Parathyroid adenoma (tissue), 2 donors: ENCODE results near the gene MFAP3.

Experiments
- H2AFZ ChIP-seq: fragments of 300-600 bp; sonication (generic); one replicate; pipeline ENCODE4 v1.7.0; 2017; ENCODE audit warnings: antibody characterized with exemption, mild to moderate bottlenecking
- H3K27ac ChIP-seq: fragments of 300-600 bp; sonication (generic); one replicate; pipeline ENCODE4 v1.7.0; 2017
- H3K27me3 ChIP-seq: fragments of 300-600 bp; sonication (generic); one replicate; pipeline ENCODE4 v1.7.0; 2017; ENCODE audit warnings: low read length; ENCODE audit not compliant: control insufficient read depth, insufficient read depth
- H3K36me3 ChIP-seq: fragments of 300-600 bp; sonication (generic); one replicate; pipeline ENCODE4 v1.7.0; 2017; ENCODE audit warnings: low read length; ENCODE audit not compliant: control insufficient read depth, insufficient read depth
- H3K4me1 ChIP-seq: fragments of 300-600 bp; sonication (generic); one replicate; pipeline ENCODE4 v1.7.0; 2017; ENCODE audit warnings: control low read depth
- H3K4me2 ChIP-seq: fragments of 300-600 bp; sonication (generic); one replicate; pipeline ENCODE4 v1.7.0; 2017; ENCODE audit warnings: low read length
- H3K4me3 ChIP-seq: fragments of 300-600 bp; sonication (generic); one replicate; pipeline ENCODE4 v1.7.0; 2017; ENCODE audit warnings: low read depth, low read length
- H3K79me2 ChIP-seq: fragments of 300-600 bp; sonication (generic); one replicate; pipeline ENCODE4 v1.7.0; 2017; ENCODE audit warnings: control low read depth
- H3K9ac ChIP-seq: fragments of 300-600 bp; sonication (generic); one replicate; pipeline ENCODE4 v1.7.0; 2017; ENCODE audit warnings: mild to moderate bottlenecking
- H3K9me3 ChIP-seq: fragments of 300-600 bp; sonication (generic); one replicate; pipeline ENCODE4 v1.7.0; 2017; ENCODE audit warnings: low read length; ENCODE audit not compliant: control insufficient read depth
- TF ChIP-seq, protein P1 (sequence below): fragments of 300-600 bp; sonication (generic); IDR thresholded peaks from one replicate; pipeline ENCODE4 v1.7.0; 2017; ENCODE audit warnings: antibody characterized with exemption, mild to moderate bottlenecking
- donor health status: primary hyperparathyroidism.

Gene MFAP3

DNA sequence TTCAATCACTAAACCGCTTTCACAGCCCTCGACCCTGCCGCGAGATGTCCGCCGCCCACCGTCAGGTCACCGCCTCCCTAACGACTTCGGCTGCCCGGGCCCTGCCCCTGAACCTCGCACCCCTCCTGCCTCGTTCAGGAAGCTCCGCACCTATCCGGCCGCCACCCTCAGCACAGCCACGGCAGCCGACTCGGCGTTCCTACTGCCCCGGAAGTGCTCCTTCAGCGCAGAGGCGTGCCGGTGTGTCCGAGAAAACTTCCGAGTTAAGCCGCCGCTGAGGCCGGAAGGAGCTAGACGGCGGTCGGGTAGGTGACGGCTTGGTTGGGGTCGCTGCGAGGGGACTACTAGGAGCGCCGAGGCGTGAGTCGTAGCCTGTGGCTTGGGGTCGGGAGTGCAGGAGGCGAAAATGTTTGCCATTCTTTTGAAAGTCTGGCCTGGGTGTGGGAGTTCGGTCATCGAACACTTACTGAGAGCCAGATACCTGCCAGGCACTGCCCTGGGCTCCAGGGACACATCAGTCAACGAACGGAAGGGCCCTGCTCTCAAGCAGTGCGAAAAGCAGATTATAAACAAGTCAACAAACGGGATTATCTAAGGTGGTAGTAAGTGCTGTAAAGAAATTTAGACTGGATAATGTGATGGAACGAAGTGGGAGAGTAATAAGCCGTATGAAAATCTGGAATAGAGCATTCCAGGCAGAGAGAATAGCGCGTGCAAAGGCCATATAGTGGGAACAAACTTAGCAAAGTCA is at the start of gene MFAP3, which contains the start of gene FAM114A2:
TSS of gene MFAP3 (plus strand) at position 261 of the 751 bp plus-strand sequence. CDS start 10,756 bp downstream, outside the sequence.
TSS of gene FAM114A2 (minus strand) at position 204 of the 751 bp plus-strand sequence. CDS start 3,957 bp downstream, outside the sequence.
- Histone ChIP-seq H3K36me3 (no peaks in the 10 kb centered on the region), H3K9me3 (no peaks in the 10 kb centered on the region), H3K9ac (peak within 1 kb of the TSS; percentile 50), H3K79me2 (peaks cover 25% of the 10 kb centered on the region), H3K4me3 (peak within 1 kb of the TSS; percentile 96), H2AFZ (peak within 1 kb of the TSS; percentile 95), H3K27me3 (no peaks in the 10 kb centered on the region), H3K27ac (peak within 1 kb of the TSS; percentile 82), H3K4me1 (no peaks in the 10 kb centered on the region), H3K4me2 (peak within 1 kb of the TSS; percentile 81)
- TF ChIP-seq, protein P1, sequence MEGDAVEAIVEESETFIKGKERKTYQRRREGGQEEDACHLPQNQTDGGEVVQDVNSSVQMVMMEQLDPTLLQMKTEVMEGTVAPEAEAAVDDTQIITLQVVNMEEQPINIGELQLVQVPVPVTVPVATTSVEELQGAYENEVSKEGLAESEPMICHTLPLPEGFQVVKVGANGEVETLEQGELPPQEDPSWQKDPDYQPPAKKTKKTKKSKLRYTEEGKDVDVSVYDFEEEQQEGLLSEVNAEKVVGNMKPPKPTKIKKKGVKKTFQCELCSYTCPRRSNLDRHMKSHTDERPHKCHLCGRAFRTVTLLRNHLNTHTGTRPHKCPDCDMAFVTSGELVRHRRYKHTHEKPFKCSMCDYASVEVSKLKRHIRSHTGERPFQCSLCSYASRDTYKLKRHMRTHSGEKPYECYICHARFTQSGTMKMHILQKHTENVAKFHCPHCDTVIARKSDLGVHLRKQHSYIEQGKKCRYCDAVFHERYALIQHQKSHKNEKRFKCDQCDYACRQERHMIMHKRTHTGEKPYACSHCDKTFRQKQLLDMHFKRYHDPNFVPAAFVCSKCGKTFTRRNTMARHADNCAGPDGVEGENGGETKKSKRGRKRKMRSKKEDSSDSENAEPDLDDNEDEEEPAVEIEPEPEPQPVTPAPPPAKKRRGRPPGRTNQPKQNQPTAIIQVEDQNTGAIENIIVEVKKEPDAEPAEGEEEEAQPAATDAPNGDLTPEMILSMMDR = no peak

DNA sequence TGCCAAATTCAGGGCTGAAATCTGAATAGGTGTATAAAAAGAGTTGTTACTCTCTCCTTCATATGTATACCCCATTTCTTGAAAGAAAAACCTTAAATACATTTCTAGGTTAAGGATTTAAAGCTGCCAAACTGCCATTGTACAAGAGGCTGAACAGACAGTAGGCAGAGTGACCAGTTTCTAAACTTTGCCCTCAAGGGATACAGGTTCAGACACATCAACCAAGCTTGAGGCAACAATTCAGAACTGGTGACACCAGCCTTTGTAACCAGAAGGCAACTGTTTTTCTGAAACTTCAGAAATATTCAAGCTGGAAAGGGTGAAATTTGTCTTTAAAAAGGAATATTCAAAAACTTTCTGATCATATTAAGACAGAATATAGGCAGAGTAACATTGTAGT is 47.6 kb upstream of the MFAP3 start:
- Histone ChIP-seq H3K4me3 (no peak overlapping the region), H3K9ac (no peak overlapping the region), H3K4me1 (no peaks in the 10 kb centered on the region), H2AFZ (no peak overlapping the region), H3K9me3 (no peaks in the 10 kb centered on the region), H3K36me3 (no peaks in the 10 kb centered on the region), H3K27ac (no peak overlapping the region), H3K4me2 (no peak overlapping the region), H3K27me3 (no peaks in the 10 kb centered on the region), H3K79me2 (no peaks in the 10 kb centered on the region)
- TF ChIP-seq, protein P1 = no peak

DNA sequence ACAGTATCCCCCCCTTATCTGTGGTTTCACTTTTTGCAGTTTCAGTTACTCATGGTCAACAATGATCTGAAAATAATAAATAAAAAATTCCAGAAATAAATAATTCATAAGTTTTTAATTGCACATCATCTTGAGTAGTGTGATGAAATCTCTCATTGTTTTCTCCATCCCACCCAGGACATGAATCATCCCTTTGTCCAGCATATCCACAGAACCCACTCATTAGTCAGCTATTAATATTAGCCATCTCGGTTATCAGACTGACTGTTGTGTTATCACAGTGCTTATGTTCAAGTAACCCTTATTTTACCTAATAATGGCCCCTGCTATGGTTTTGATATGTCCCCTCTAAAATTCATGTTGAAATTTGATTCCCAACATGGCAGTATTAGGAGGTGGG is 40.8 kb upstream of the MFAP3 start:
- Histone ChIP-seq H3K79me2 (no peaks in the 10 kb centered on the region), H3K27me3 (no peaks in the 10 kb centered on the region), H3K4me3 (no peak overlapping the region), H3K4me1 (no peaks in the 10 kb centered on the region), H3K27ac (no peak overlapping the region), H3K9me3 (no peaks in the 10 kb centered on the region), H3K9ac (no peak overlapping the region), H3K36me3 (no peaks in the 10 kb centered on the region), H2AFZ (no peak overlapping the region), H3K4me2 (no peak overlapping the region)
- TF ChIP-seq, protein P1 = no peak

DNA sequence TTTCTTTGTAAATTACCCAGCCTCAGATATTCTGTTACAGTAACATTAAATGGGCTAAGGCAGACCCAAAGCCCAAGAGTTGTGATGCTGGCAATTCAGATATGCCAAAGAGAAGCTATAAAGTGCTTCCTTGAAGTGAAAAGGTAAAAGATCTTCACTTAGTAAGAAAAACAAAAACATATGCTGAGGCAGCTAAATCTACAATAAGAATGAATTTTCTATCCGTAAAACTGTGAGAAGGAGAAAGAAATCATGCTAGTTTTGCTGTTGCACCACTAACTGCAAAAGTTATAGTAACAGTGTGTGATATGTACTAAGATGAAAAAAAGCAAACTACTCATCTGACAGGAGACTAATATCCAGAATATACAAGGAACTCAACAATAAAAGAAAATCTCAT is 40.0 kb upstream of the MFAP3 start:
- Histone ChIP-seq H3K36me3 (no peaks in the 10 kb centered on the region), H2AFZ (no peak overlapping the region), H3K27me3 (no peaks in the 10 kb centered on the region), H3K27ac (no peak overlapping the region), H3K4me2 (no peak overlapping the region), H3K9ac (no peak overlapping the region), H3K9me3 (no peaks in the 10 kb centered on the region), H3K4me1 (no peaks in the 10 kb centered on the region), H3K4me3 (no peak overlapping the region), H3K79me2 (no peaks in the 10 kb centered on the region)
- TF ChIP-seq, protein P1 = no peak

DNA sequence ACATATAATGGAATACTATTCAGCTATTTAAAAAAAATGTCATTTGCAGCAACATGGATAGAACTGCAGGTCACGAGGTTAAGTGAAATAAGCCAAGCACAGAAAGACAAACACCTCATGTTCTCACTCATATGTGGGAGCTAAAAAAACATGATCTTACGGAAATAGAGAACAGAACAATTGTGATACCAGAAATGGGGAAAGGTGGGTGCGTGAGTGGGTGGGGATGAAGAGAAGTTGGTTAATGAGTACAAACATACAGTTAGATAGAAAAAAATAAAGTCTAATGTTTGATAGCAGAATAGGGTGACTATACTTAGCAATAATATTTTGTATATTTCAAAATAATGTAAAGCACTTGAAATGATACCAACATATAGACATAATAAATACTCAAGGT is 38.8 kb upstream of the MFAP3 start:
- no peak overlapping the region for H2AFZ ChIP-seq
- no peak overlapping the region for H3K4me2 ChIP-seq
- H3K36me3 ChIP-seq = no peaks in the 10 kb centered on the region
- H3K9ac ChIP-seq = no peak overlapping the region
- TF ChIP-seq, protein P1 = no peak
- H3K9me3 ChIP-seq = no peaks in the 10 kb centered on the region
- no peaks in the 10 kb centered on the region for H3K79me2 ChIP-seq
- no peak overlapping the region for H3K4me3 ChIP-seq
- no peaks in the 10 kb centered on the region for H3K4me1 ChIP-seq
- no peak overlapping the region for H3K27ac ChIP-seq
- no peaks in the 10 kb centered on the region for H3K27me3 ChIP-seq
